Natural killer cell (primary cell): ENCODE results near the gene ZNF195. TPM values are rescaled to one million over a fixed set of nuclear protein-coding genes. Genes with fewer than 3 reads are reported as not detected.

Experiments used
- ATAC-seq, 3 donors: fragments of 150-1000 bp in 2 of 3; fragments of 200-7000 bp in 1 of 3; cut with Tn5 transposase; 1 replicate in 1 of 3; 2 replicates in 2 of 3; pipeline ENCODE4 v1.10.0; 2021; ENCODE audit warnings: mild to moderate bottlenecking in 2 of 3, moderate library complexity in 2 of 3
- DNase-seq, 2 donors: peaks; one replicate each; pipeline versions ENCODE4 v3.0.0 to v3.0.0-alpha.2; 2013 to 2021; ENCODE audit warnings: mixed read lengths in 1 of 2
- H3K27ac ChIP-seq: one replicate; pipeline ENCODE4 v1.5.1; 2013; ENCODE audit warnings: mild to moderate bottlenecking, low read length
- H3K27me3 ChIP-seq: one replicate; pipeline ENCODE4 v1.6.1; 2013; ENCODE audit warnings: low read length; ENCODE audit not compliant: control insufficient read depth, insufficient read depth
- H3K36me3 ChIP-seq: one replicate; pipeline ENCODE4 v1.6.1; 2013; ENCODE audit warnings: low read length; ENCODE audit not compliant: control insufficient read depth, insufficient read depth
- H3K4me1 ChIP-seq: one replicate; pipeline ENCODE4 v1.6.1; 2013; ENCODE audit warnings: low read length; ENCODE audit not compliant: control insufficient read depth, insufficient read depth
- H3K4me3 ChIP-seq: one replicate; pipeline ENCODE4 v1.5.1; 2013; ENCODE audit warnings: low read length
- H3K9me3 ChIP-seq: one replicate; pipeline ENCODE4 v1.6.1; 2013; ENCODE audit warnings: low read length; ENCODE audit not compliant: control insufficient read depth, insufficient read depth
- H3K27ac Mint-ChIP-seq, 2 donors: one replicate each; pipeline ENCODE4 v1.8.0; 2022; ENCODE audit warnings: mild to moderate bottlenecking in 2 of 2, mixed read lengths in 2 of 2, moderate library complexity in 1 of 2
- H3K27me3 Mint-ChIP-seq, 2 donors: one replicate each; pipeline ENCODE4 v1.8.0; 2022; ENCODE audit warnings: low read depth in 2 of 2, mixed read lengths in 2 of 2
- H3K36me3 Mint-ChIP-seq: one replicate; pipeline ENCODE4 v1.8.0; 2022; ENCODE audit warnings: mixed read lengths
- H3K4me1 Mint-ChIP-seq, 2 donors: one replicate each; pipeline ENCODE4 v1.8.0; 2022; ENCODE audit warnings: mixed read lengths in 2 of 2
- H3K4me3 Mint-ChIP-seq: one replicate; pipeline ENCODE4 v1.8.0; 2022; ENCODE audit warnings: mild to moderate bottlenecking, moderate library complexity, mixed read lengths
- H3K9me3 Mint-ChIP-seq, 2 donors: one replicate each; pipeline ENCODE4 v1.8.0; 2022; ENCODE audit warnings: mixed read lengths in 2 of 2
- WGBS: methylation state at CpG from one replicate; pipeline ENCODE4 v1.1.7; 2013; ENCODE audit warnings: missing lambda C conversion rate; ENCODE audit not compliant: insufficient coverage; 5-methylcytosine and 5-hydroxymethylcytosine counted together
- intact Hi-C: fragments of 100-400 bp; cut with micrococcal nuclease; formaldehyde crosslinking; loops from one replicate; pipeline ENCODE4 v1.14.2; 2022
- total RNA-seq, 4 donors: library from RNA; stranded (reverse); fragments of 120-200 nt in 1 of 4; gene quantifications; one replicate each; pipeline versions ENCODE4 v1.2.3 to v1.2.4, GENCODE V29; 2013 to 2022
- TF ChIP-seq, protein P1 (sequence below): fragments of 200-600 bp; IDR thresholded peaks from one replicate; pipeline ENCODE4 v1.8.0; 2022; ENCODE audit warnings: antibody characterized with exemption

Gene ZNF195
- total RNA-seq, 3 donors from 2014 or later (not counting 1 experiment from before 2014, with no cell fraction given), result 24.7 to 44.1 (median 25.9) TPM

- Mint-ChIP-seq H3K9me3 (no peaks in the 10 kb centered on the region), H3K27ac (no peak overlapping the region), H3K36me3 (no peaks in the 10 kb centered on the region), H3K27me3 (no peaks in the 10 kb centered on the region), H3K4me3 (no peak overlapping the region), H3K4me1 (peaks cover 52 to 53% of the 10 kb centered on the region in 2 donors)
- Histone ChIP-seq H3K36me3 (peaks cover 13% of the 10 kb centered on the region), H3K9me3 (no peaks in the 10 kb centered on the region), H3K27ac (no peak overlapping the region), H3K27me3 (no peaks in the 10 kb centered on the region), H3K4me1 (peaks cover 21% of the 10 kb centered on the region), H3K4me3 (no peak overlapping the region)
- TF ChIP-seq, protein P1, sequence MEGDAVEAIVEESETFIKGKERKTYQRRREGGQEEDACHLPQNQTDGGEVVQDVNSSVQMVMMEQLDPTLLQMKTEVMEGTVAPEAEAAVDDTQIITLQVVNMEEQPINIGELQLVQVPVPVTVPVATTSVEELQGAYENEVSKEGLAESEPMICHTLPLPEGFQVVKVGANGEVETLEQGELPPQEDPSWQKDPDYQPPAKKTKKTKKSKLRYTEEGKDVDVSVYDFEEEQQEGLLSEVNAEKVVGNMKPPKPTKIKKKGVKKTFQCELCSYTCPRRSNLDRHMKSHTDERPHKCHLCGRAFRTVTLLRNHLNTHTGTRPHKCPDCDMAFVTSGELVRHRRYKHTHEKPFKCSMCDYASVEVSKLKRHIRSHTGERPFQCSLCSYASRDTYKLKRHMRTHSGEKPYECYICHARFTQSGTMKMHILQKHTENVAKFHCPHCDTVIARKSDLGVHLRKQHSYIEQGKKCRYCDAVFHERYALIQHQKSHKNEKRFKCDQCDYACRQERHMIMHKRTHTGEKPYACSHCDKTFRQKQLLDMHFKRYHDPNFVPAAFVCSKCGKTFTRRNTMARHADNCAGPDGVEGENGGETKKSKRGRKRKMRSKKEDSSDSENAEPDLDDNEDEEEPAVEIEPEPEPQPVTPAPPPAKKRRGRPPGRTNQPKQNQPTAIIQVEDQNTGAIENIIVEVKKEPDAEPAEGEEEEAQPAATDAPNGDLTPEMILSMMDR, result no peak
- WGBS, result 93% methylated on average over 4 of the region's 4 CpGs
- no peak for DNase-seq
- intact Hi-C loops, result no loop called here
- no peak for ATAC-seq
Measured at GRCh38 chr11:3375552-3375951, 3.4 kb downstream of the ZNF195 start.

DNA sequence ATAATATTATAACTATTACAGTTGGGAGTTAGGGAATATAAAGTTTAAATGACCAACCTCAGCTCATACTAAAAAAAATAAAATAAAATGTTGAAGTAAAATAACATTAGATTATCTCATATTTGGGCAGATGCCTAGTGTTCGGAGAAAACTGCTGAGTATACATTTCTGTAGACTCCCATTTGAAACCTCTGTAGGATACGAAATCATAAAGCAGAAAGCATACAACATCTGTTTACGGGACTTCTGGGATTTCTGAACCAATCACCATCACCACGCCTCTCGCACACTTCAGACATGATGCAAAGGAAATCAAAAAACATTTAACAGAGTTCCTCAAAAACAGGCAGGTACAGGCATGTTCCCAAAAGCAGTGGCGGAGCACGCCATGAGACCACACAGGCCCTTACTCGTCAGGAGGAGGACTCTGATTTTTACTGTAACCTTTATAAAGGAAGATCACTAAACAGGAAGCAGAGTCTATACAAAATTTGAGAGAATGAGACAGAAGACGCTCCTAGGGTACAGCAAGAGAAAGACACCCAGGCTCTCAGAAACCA, 8.6 kb downstream of the ZNF195 start:
- intact Hi-C loops, result no loop called here
- Mint-ChIP-seq H3K27me3 (no peaks in the 10 kb centered on the region), H3K36me3 (peaks cover 18% of the 10 kb centered on the region), H3K4me3 (no peak overlapping the region), H3K27ac (no peak overlapping the region), H3K9me3 (no peaks in the 10 kb centered on the region), H3K4me1 (peaks cover 18 to 21% of the 10 kb centered on the region in 2 donors)
- Histone ChIP-seq H3K27ac (no peak overlapping the region), H3K4me3 (no peak overlapping the region), H3K36me3 (peaks cover 56% of the 10 kb centered on the region), H3K9me3 (no peaks in the 10 kb centered on the region), H3K4me1 (no peaks in the 10 kb centered on the region), H3K27me3 (no peaks in the 10 kb centered on the region)
- 97% methylated on average over 9 of the region's 9 CpGs for WGBS
- DNase-seq (no peak), ATAC-seq (no peak)
- TF ChIP-seq, protein P1, result no peak

DNA sequence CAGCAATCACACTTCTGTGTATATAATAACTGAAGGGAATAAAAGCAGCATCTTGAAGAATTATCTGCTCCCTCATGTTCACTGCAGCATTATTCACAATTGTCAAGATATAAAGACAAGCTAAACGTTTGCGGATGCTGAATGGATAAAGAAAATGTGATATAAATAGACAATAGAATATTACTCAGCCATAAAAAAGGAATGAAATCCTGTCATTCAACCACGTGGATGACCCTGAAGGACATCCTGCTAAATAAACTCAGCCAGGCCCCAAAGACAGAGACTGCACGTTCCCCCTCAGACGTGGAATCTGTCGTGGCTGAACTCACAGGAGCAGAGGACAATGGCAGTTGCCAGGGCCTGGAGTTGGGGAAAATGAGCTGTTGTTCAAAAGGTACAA, 9.6 kb downstream of the ZNF195 start:
- Histone ChIP-seq H3K36me3 (peaks cover 67% of the 10 kb centered on the region), H3K27ac (no peak overlapping the region), H3K4me1 (no peaks in the 10 kb centered on the region), H3K9me3 (no peaks in the 10 kb centered on the region), H3K27me3 (no peaks in the 10 kb centered on the region), H3K4me3 (no peak overlapping the region)
- intact Hi-C loops, result no loop called here
- peaks cover 2 to 4% of the 10 kb centered on the region in 2 donors for H3K9me3 Mint-ChIP-seq
- H3K4me3 Mint-ChIP-seq, result no peak overlapping the region
- peaks cover 29% of the 10 kb centered on the region for H3K36me3 Mint-ChIP-seq
- TF ChIP-seq, protein P1, result no peak
- WGBS, result 100% methylated on average over 4 of the region's 6 CpGs
- peaks cover 11 to 13% of the 10 kb centered on the region in 2 donors for H3K4me1 Mint-ChIP-seq
- H3K27ac Mint-ChIP-seq, result no peak overlapping the region
- DNase-seq (no peak), ATAC-seq (no peak)
- no peaks in the 10 kb centered on the region for H3K27me3 Mint-ChIP-seq

DNA sequence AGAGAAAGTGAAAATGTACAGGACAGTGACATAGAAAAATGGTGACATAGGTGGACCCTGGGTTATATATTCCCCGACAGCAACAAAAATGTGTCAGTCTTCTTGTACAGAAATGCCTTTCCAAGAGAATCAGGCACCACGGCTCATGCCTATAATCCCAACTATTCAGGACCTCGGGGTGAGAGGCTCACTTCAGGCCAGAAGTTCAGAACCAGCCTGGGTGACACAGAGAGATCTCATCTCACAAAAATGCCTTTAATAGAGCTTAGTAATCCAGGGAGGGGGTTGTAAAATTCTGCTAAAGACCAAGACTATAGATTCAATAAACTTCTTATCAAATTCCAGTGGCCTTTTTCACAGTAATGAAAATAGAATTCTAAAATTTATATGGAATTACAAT, 10.7 kb downstream of the ZNF195 start:
- intact Hi-C loops, result no loop called here
- Histone ChIP-seq H3K27me3 (no peaks in the 10 kb centered on the region), H3K9me3 (peaks cover 3% of the 10 kb centered on the region), H3K4me3 (no peak overlapping the region), H3K27ac (no peak overlapping the region), H3K36me3 (peaks cover 77% of the 10 kb centered on the region), H3K4me1 (no peaks in the 10 kb centered on the region)
- peaks cover 2 to 11% of the 10 kb centered on the region in 2 donors for H3K9me3 Mint-ChIP-seq
- H3K27me3 Mint-ChIP-seq, result no peaks in the 10 kb centered on the region
- peaks cover 0 to 2% of the 10 kb centered on the region in 2 donors for H3K4me1 Mint-ChIP-seq
- H3K36me3 Mint-ChIP-seq, result peaks cover 40% of the 10 kb centered on the region
- no peak overlapping the region for H3K27ac Mint-ChIP-seq
- no peak for DNase-seq
- ATAC-seq, result no peak
- 100% methylated on average over 2 of the region's 3 CpGs for WGBS
- H3K4me3 Mint-ChIP-seq, result no peak overlapping the region
- TF ChIP-seq, protein P1, result no peak
